ENCODE results near the gene HSPA6.
A peak's percentile ranks its signal among the peaks of the same experiment; 100 is the strongest.
"Not testable (repeated sequence)": the region's sequence is repeated elsewhere in the genome, so short reads cannot be mapped to it uniquely, and the experiment has no call there.

HSPA6 gene

GRCh38 chr1:161523817-161524741 is at the start of gene HSPA6:
Gene HSPA6 (plus strand): TSS chr1:161524540. CDS start chr1:161524659, 119 bp downstream.
- peak; percentile 66 to 69 for DNase-seq (ENCODE audit: low read depth in 2 of 2)

- DNase-seq (ENCODE audit: low read depth in 2 of 2) = not testable (repeated sequence)
These were observed 46.6 kb upstream of the HSPA6 start for GRCh38 chr1:161477711-161478110.

GRCh38 chr1:161478985-161479384 is 45.4 kb upstream of the HSPA6 start:
- DNase-seq (ENCODE audit: low read depth in 2 of 2) = no peak

- DNase-seq (ENCODE audit: low read depth in 2 of 2) = no peak
These were observed 43.8 kb upstream of the HSPA6 start for GRCh38 chr1:161480381-161481035.

GRCh38 chr1:161481624-161482392 is 42.5 kb upstream of the HSPA6 start:
- no peak for DNase-seq (ENCODE audit: low read depth in 2 of 2)

GRCh38 chr1:161482610-161483009 is 41.7 kb upstream of the HSPA6 start:
- DNase-seq (ENCODE audit: low read depth in 2 of 2) = no peak

GRCh38 chr1:161483361-161483760 is 41.0 kb upstream of the HSPA6 start:
- no peak for DNase-seq (ENCODE audit: low read depth in 2 of 2)

GRCh38 chr1:161484613-161485012 is 39.7 kb upstream of the HSPA6 start:
- DNase-seq (ENCODE audit: low read depth in 2 of 2) = no peak

GRCh38 chr1:161486806-161487741 is 37.3 kb upstream of the HSPA6 start:
- peak in 1 of 2 donors; percentile 31 for DNase-seq (ENCODE audit: low read depth in 2 of 2)

- no peak for DNase-seq (ENCODE audit: low read depth in 2 of 2)
These were observed 32.9 kb upstream of the HSPA6 start for GRCh38 chr1:161491472-161491871.

GRCh38 chr1:161492827-161493226 is 31.5 kb upstream of the HSPA6 start:
- DNase-seq (ENCODE audit: low read depth in 2 of 2) = no peak

- no peak for DNase-seq (ENCODE audit: low read depth in 2 of 2)
These were observed 30.1 kb upstream of the HSPA6 start for GRCh38 chr1:161494091-161494735.

- no peak for DNase-seq (ENCODE audit: low read depth in 2 of 2)
These were observed 28.9 kb upstream of the HSPA6 start for GRCh38 chr1:161495490-161495889.

- no peak for DNase-seq (ENCODE audit: low read depth in 2 of 2)
These were observed 26.4 kb upstream of the HSPA6 start for GRCh38 chr1:161497961-161498360.

- DNase-seq (ENCODE audit: low read depth in 2 of 2) = no peak
These were observed 25.7 kb upstream of the HSPA6 start for GRCh38 chr1:161498646-161499045.

- DNase-seq (ENCODE audit: low read depth in 2 of 2) = no peak
These were observed 25.0 kb upstream of the HSPA6 start for GRCh38 chr1:161499099-161500039.

- no peak for DNase-seq (ENCODE audit: low read depth in 2 of 2)
These were observed 23.1 kb upstream of the HSPA6 start for GRCh38 chr1:161501234-161501633.

- DNase-seq (ENCODE audit: low read depth in 2 of 2) = no peak
These were observed 22.2 kb upstream of the HSPA6 start for GRCh38 chr1:161502181-161502580.

GRCh38 chr1:161502641-161503393 is 21.5 kb upstream of the HSPA6 start:
- no peak for DNase-seq (ENCODE audit: low read depth in 2 of 2)
